ENCODE data around the gene NAB1.
"Not testable (repeated sequence)": the region's sequence is repeated elsewhere in the genome, so short reads cannot be mapped to it uniquely, and the experiment has no call there.

Gene NAB1

DNA sequence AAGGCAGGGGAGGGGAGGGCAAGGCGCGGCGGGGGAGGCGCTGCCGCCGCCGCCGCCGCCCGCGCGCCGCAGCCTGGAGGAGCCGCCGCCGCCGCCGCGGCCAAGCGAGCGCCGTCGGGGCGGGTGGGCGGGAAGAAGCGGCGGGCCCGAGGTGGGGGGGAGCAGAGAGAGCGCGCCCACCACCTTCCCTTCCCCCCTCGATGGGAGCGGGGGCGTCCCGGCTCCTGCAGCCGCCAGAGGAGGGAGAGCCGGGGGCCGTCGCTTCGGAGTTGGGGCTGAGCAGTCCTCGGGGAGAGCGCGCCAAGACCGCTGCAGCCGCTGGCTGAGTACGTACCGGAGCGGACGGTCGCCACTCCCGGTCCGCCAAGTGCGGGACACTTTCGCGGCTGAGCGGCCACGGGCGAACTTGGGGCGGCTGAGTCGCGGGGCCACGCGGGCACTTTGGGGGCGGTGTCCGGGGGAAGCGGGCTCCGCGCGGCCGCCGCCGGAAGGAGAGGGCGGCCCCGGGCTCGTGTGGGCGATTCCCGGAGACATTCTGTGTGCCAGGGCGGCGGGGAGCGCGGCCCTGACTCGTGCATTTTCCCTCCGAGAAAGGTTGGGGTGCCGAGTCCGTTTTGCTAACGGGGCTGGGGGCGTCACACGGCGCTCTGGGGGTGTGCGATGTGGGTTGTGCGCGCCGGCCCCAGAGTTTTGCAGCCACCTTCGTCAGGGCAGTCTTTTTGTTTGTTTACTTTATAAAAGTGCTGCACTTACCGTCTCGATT lies at the start of gene NAB1:
NAB1 (plus strand) TSS at position 49 of the 763 bp plus-strand sequence. CDS start 10,094 bp downstream, outside the sequence.
- DNase-seq: peak; percentile 85

- DNase-seq: no peak
Observed at GRCh38 chr2:190599546-190600220, 49.2 kb upstream of the NAB1 start.

DNA sequence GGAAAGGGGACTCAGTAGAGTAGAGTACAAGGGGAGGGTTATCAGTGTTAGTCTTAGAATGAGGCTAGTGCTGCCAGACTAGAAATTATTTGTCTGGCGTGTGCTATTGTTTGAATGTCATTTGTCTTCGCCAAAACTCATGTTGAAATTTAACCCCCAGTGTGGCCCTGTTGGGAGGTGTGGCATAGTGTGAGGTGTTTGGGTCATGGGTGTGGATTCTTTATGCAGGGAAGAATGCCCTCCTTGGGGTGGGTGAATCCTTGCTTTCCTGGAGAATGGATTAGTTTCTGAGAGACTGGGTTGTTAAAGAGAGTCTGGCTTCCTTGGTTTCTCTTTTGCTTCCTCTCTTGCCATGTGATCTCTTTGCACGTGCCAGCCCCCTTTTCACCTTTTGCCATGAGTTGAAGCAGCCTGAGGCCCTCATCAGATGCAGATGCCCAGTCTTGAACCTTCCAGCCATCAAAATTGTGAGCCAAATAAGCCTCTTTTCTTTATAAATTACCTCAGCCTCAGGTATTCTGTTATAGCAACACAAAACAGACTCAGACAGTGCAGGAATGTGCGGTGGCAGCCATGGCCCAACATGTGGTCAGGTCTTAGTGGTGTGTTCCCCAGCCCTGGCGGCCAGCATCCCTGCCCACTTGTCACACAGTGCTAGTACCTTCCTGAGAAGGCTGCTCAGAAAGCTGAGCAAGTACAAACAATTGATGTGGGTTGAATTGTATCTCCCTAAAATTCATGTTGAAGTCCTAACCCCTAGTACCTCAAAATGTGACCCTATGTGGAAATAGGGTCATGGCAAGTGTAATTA lies 48.4 kb upstream of the NAB1 start:
- no peak for DNase-seq

DNA sequence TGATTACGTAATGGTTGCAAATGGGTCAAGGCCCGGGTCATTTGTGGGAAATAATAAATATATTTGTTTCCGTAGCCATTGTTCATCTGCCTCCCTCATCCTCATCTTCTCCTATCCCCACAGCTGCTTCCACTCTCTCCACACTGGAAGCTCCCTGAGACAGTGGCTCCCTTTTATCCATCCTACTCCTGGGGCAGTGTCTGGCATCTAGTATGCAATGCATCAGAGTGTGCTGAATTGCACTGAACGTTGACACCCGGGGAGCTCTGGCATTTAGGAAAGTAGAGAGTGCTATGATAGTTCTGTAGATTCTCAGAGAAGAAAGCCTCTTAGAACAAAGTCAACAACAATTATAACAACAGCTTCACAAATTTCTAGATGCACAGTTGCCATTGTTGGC lies 45.5 kb upstream of the NAB1 start:
- no peak for DNase-seq

DNA sequence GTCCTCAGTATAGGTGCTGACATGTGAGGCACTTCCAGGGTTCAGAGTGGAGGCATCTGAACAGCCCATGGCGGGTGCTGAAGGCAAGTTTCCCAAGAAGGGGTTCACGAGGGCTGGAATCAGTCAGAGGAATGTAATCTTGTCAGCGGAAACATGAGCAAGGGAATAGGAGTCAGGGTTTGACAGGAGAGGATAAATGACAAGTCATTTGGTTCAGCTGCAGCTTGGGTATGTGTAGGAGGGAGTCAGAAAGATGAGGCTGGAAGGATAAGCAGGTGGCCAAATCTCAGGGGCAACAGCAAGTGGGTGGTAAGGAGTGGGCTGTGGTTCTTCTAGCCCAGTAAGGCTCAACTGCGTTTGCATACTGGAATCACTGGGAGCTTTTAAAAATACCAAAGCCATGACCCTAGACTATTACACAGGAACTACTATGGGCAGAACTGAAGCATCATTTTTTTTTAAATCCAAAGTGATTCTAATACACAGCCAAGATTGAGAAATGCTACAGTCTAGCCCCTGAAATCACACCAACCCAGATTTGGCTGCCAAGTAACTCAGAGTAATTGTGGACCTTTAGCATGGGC lies 41.8 kb upstream of the NAB1 start:
- DNase-seq: no peak

- DNase-seq: no peak
Observed at GRCh38 chr2:190607657-190608357, 41.1 kb upstream of the NAB1 start.

DNA sequence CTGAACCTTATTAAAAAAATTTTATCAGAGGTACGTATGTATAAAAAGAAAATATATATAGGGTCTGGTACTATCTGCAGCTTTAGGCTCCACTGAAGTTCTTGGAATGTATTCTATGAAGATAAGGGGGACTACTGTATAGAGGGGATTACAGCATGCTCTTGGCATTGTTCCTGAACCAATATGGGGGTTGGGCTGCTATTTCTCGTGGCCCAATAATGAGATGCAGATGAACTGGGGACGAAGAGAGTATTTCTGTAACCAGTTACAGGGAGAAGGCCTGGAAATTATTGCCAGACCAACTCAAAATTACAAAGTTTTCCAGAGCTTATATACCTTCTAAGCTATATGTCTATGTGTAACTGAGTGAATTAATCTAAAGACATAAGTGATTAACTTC lies 40.0 kb upstream of the NAB1 start:
- DNase-seq: not testable (repeated sequence)

DNA sequence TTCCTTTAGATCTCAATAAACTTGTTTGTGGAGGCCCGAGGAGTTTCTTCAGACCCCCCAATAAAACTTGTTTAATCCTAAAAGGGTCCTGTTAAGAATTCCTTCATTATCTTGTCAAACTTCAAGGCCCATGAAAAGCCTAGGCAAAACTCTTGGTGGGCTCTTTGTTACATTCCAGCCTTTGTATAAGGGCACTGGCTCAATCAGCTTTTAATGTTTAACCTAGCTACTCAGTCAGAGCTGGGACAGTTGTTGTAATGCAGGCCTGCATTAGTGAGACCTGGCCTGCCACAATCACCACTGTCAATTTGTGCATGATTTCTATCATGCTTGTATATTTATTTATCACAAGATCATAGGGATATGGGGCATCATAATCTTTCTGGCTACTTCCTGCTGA lies 39.5 kb upstream of the NAB1 start:
- not testable (repeated sequence) for DNase-seq

GRCh38 chr2:190610528-190610927 lies 38.4 kb upstream of the NAB1 start:
- not testable (repeated sequence) for DNase-seq

GRCh38 chr2:190615555-190616200 lies 33.2 kb upstream of the NAB1 start:
- no peak for DNase-seq

DNA sequence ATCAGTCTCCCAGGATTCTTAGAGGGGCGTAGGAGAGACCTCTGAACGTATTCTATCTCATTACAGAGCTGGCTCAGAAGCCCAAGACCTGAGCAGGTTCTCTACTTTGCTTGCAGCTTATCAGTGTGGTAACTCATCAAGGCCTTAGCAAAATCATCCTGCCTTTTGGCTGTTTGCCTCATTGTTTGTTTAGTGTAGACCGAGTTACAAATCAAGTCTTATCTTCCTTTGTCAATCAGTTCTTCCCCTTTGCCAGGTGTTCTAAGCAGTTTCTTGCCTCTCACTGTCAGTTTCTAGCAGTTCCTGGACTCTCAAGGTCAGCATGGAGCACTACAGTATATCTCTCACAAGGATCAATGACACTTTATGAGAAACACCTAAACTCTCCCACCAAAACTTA lies 30.9 kb upstream of the NAB1 start:
- no peak for DNase-seq

- no peak for DNase-seq
Observed at GRCh38 chr2:190625691-190626090, 23.2 kb upstream of the NAB1 start.

GRCh38 chr2:190626641-190627210 lies 22.2 kb upstream of the NAB1 start:
- no peak for DNase-seq

DNA sequence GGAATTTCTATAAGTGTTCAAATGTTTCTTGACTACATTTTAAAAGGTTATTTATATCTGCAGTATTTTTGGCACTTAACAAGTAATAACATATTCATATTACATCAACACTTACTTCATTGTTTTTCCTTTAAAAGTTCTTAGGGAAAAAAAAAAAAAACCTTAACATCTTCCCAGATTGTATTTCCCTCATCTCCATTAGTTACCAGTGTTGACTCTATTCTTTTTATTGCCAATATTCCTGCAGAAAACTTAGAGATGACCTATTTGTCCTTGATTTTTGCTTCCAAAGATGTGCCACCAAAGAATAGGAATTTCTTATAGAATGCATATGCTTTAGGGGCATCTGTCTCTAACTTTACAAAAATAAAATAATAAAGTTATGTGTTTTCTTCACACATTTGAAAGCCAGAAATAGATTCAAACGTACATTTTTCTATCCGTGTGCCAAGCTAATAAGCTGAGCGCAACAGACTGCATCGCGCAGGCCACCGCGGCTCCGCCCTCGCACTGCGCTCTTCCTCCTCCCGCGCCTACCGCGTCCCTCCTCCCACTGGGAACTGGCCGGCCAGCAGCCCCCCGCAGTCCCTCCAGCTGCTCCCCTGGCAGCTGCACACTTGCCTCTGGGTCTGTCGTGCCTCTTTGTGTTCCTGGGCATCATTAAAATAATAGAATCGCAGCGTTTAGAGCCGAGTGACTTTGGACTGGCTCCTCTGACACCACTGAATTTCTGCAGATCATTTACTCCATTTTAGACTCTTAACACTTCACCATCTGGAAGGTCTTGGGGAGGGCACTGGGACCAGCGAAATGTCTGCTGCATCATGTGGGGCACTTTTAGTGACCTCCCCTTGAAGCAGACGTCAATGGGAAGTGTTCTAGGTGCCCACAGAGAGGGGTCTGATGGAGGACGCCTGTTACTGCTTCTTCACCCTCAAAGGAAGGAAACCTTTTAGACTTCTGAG lies 21.2 kb upstream of the NAB1 start:
- peak; percentile 64 for DNase-seq

DNA sequence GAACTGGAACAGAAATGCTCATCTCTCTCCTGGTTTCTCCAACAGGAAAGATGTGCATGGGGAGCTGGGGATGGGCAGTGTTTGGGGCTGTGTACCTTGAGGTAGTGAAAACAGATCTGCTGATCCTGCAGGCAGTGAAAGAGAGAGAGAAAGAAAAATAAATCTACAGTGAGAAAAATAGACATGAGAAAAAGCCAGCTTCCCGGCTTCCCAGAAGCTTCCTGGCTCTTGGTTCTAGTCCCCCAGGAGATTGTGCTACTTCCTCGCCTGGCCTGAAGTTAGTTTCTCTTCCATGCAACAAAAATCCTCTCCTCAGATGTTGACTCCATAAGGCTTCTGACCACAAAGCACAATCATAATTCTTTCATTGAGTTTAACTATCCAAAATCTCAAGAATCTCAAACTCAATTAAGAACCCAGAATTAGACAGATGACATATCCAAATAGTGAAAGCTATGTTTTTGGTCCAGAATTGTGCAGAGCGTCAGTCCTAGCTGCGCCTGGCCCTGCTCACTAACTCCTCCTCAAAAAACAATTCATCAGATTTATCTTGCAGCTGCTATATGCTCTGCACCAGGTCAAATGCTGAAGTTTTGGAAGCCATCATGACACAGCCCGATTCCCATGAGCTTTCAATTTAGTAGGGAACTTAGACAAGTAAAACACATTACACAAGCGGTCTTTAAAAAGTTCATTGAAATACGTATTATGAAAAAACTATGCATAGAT lies 20.1 kb upstream of the NAB1 start:
- no peak for DNase-seq

DNA sequence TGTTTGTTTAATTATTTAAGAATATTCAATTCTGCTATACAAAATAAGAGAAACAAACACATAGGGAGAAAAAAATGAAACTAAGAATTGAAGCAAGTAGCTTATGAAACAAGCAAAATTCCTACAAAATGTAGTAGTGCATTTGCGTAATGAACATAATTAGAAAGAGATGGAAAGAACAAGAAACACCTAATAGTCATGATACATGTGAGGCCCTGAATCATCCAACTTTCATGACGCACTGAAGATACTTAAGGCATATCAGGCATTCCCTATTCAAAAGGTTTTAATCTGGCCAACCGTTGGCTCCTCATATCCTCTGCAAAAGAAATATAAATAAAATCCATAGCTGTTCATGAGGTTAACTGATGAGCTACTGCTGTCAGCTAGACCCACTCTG lies 14.5 kb upstream of the NAB1 start:
- DNase-seq: no peak

- DNase-seq: no peak
Observed at GRCh38 chr2:190635781-190636180, 13.1 kb upstream of the NAB1 start.

DNA sequence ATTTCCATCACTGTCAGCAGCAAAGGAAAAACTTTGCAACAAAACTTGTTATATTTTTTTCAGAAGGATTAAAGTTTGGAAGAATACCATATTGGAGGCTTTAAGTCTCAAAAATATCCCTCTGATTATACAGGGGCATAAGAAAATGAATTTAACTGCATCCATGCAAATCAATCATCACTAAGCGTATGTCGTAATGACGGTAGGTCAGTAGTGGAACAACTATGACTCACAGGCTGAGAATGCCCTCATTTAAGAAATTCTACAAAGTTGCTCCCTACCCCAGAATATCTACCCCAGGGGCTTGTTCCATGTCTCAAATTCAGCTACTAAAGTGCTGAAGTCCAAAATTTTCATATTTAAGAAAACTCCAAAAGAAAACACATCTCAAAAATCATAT lies 12.5 kb upstream of the NAB1 start:
- DNase-seq: no peak

GRCh38 chr2:190637281-190637734 lies 11.6 kb upstream of the NAB1 start:
- no peak for DNase-seq
